Panc1 (cell line): ENCODE results near the gene SPATS2L. TPM values are rescaled to one million over a fixed set of nuclear protein-coding genes. Genes with fewer than 3 reads are reported as not detected.

Experiments
- ATAC-seq: fragments of 200-7000 bp; cut with Tn5 transposase; 2 replicates; pipeline ENCODE4 v1.9.1; 2020; ENCODE audit warnings: mild to moderate bottlenecking, moderate library complexity
- BruUV-seq: library from RNA; stranded (reverse); fragments of 400-500 nt; replicated peaks from 2 replicates; lab custom pipeline; 2021; lab: Mats Ljungman, UMichigan
- CTCF ChIA-PET: fragments of 300-600 bp; sonication (Branson Sonifier 250); formaldehyde crosslinking; loops from one replicate; lab custom pipeline; 2022; ENCODE audit warnings: antibody characterized with exemption; lab: Charles Lee
- POLR2A ChIA-PET: fragments of 300-600 bp; sonication (Branson Sonifier 250); formaldehyde crosslinking; loops from one replicate; lab custom pipeline; 2022; ENCODE audit warnings: antibody characterized with exemption; lab: Charles Lee
- DNase-seq: peaks from one replicate; pipeline ENCODE4 v3.0.0-alpha.2; 2010; ENCODE audit warnings: low read depth, low spot score
- H3K27ac ChIP-seq: 2 replicates; pipeline ENCODE4 v1.5.1; 2011; ENCODE audit warnings: mild to moderate bottlenecking, low read length, inconsistent platforms
- H3K27me3 ChIP-seq: fragments of 200-500 bp; sonication (Bioruptor generic); 2 replicates; pipeline ENCODE4 v1.6.0; 2014; ENCODE audit warnings: low read length, inconsistent platforms; ENCODE audit not compliant: control insufficient read depth, insufficient read depth
- H3K36me3 ChIP-seq: fragments of 200-500 bp; sonication (Bioruptor generic); 2 replicates; pipeline ENCODE4 v1.5.1; 2014; ENCODE audit warnings: inconsistent platforms, mild to moderate bottlenecking, low read length, moderate library complexity; ENCODE audit not compliant: control insufficient read depth, insufficient read depth
- H3K4me1 ChIP-seq: 2 replicates; pipeline ENCODE4 v1.5.1; 2011; ENCODE audit warnings: inconsistent platforms, mild to moderate bottlenecking, low read length, moderate library complexity; ENCODE audit not compliant: control insufficient read depth, insufficient read depth
- H3K4me3 ChIP-seq, 2 experiments: 2 replicates each; pipeline ENCODE4 v1.5.1; 2011 to 2012; ENCODE audit warnings: low read depth in 2 of 2, low read length in 2 of 2, mild to moderate bottlenecking in 2 of 2, inconsistent platforms in 1 of 2, moderate library complexity in 1 of 2
- H3K9me3 ChIP-seq: fragments of 200-500 bp; sonication (Bioruptor generic); 2 replicates; pipeline ENCODE4 v1.5.1; 2014; ENCODE audit warnings: low read depth, mild to moderate bottlenecking, inconsistent platforms, low read length, moderate library complexity; ENCODE audit not compliant: control insufficient read depth, insufficient read depth
- CTCF ChIP-seq: fragments of 450-650 bp; IDR thresholded peaks from 2 replicates; pipeline ENCODE4 v1.5.1; 2017; ENCODE audit warnings: mild to moderate bottlenecking
- POLR2AphosphoS5 ChIP-seq: IDR thresholded peaks from 2 replicates; pipeline ENCODE4 v1.6.1; 2012; ENCODE audit warnings: mild to moderate bottlenecking, low read depth, low read length, moderate library complexity
- REST ChIP-seq, 2 experiments: IDR thresholded peaks; 2 replicates each; pipeline ENCODE4 v1.6.1; 2011 to 2012; ENCODE audit warnings: low read depth in 2 of 2, control low read depth in 1 of 2, low read length in 1 of 2, mild to moderate bottlenecking in 1 of 2, moderate library complexity in 1 of 2; ENCODE audit not compliant: insufficient read depth in 1 of 2
- SIN3A ChIP-seq: IDR thresholded peaks from 2 replicates; pipeline ENCODE4 v1.6.1; 2012; ENCODE audit warnings: low read depth, mild to moderate bottlenecking, low read length, moderate library complexity, borderline replicate concordance; ENCODE audit not compliant: insufficient read depth
- TCF7L2 ChIP-seq: IDR thresholded peaks from 2 replicates; pipeline ENCODE4 v1.6.1; 2011; ENCODE audit warnings: mild to moderate bottlenecking, low read depth, low read length, inconsistent platforms
- in situ Hi-C: cut with HindIII; loops from 2 replicates; pipeline ENCODE4 v1.10.0; 2016; ENCODE audit warnings: low sequenced_read_pairs, low pct_unique_long_range_greater_than_20kb
- intact Hi-C: fragments of 100-400 bp; cut with micrococcal nuclease; formaldehyde crosslinking; loops from one replicate; pipeline ENCODE4 v1.10.0; 2022; ENCODE audit not compliant: unreplicated experiment
- total RNA-seq: library from RNA; stranded (reverse); gene quantifications from one replicate; pipeline ENCODE4 v1.2.1, GENCODE V29; 2021; ENCODE audit not compliant: unreplicated experiment

SPATS2L gene
- total RNA-seq, 1 experiment from 2014 or later: 282 TPM

- Histone ChIP-seq H3K27me3 (no peaks in the 10 kb centered on the region), H3K4me1 (peaks cover 100% of the 10 kb centered on the region), H3K4me3 (no peak overlapping the region), H3K36me3 (peaks cover 2% of the 10 kb centered on the region; the same call in 1 of the 2 replicates), H3K27ac (peak overlapping the region; percentile 75), H3K9me3 (no peaks in the 10 kb centered on the region)
- DNase-seq: no peak
- in situ Hi-C loops (no loop called here), intact Hi-C loops (loop anchor here (10.0 kb wide), 1 partner anchor 170 kb away; no protein-coding TSS in a partner anchor)
- no TSS peak for BruUV-seq
- TF ChIP-seq SIN3A: no peak
- TF ChIP-seq CTCF: no peak
- TF ChIP-seq POLR2AphosphoS5: no peak
- no peak for TF ChIP-seq TCF7L2
- no peak for TF ChIP-seq REST (IDR thresholded peaks at IDR 0.05; ENCODE audit: insufficient read depth in 1 of 2, low read depth in 2 of 2, low read length in 1 of 2)
- ChIA-PET CTCF (interaction anchor here (0.5 kb wide), 1 partner anchor 9 kb away, joined by 3 read pairs; no protein-coding TSS in a partner anchor), POLR2A (no interaction called here)
- no peak for ATAC-seq
Measured at GRCh38 chr2:200314976-200315567, 8.6 kb downstream of the SPATS2L start.

- ATAC-seq (no peak), DNase-seq (no peak)
- TF ChIP-seq CTCF (no peak), REST (IDR thresholded peaks at IDR 0.05; ENCODE audit: insufficient read depth in 1 of 2, low read depth in 2 of 2, low read length in 1 of 2) (no peak), SIN3A (no peak), POLR2AphosphoS5 (no peak), TCF7L2 (no peak)
- intact Hi-C loops (loop anchor here (10.0 kb wide), 1 partner anchor 167 kb away; no protein-coding TSS in a partner anchor), in situ Hi-C loops (no loop called here)
- POLR2A ChIA-PET: interaction anchor here (1.0 kb wide), 1 partner anchor 9 kb away, joined by 3 read pairs; no protein-coding TSS in a partner anchor
- CTCF ChIA-PET: interaction anchor here (0.9 kb wide), 1 partner anchor 338 kb away, joined by 3 read pairs; no protein-coding TSS in a partner anchor
- peaks cover 99% of the 10 kb centered on the region for H3K4me1 ChIP-seq
- H3K36me3 ChIP-seq: no peaks in the 10 kb centered on the region; the same call in 1 of the 2 replicates
- BruUV-seq: no TSS peak
- H3K9me3 ChIP-seq: no peaks in the 10 kb centered on the region
- H3K27me3 ChIP-seq: no peaks in the 10 kb centered on the region
- H3K27ac ChIP-seq: peak overlapping the region; percentile 74
- H3K4me3 ChIP-seq: no peak overlapping the region
Measured at GRCh38 chr2:200317975-200318374, 11.5 kb downstream of the SPATS2L start.
